IMR-90 (cell line): Measurements from ENCODE around the gene SERPINH1. TPM values are rescaled to one million over a fixed set of nuclear protein-coding genes. Genes with fewer than 3 reads are reported as not detected.

Source experiments
- ATAC-seq: fragments of 200-7000 bp; cut with Tn5 transposase; 2 replicates; pipeline ENCODE4 v1.9.1; 2020; ENCODE audit warnings: low read depth, mild to moderate bottlenecking, moderate library complexity
- BruUV-seq: library from RNA; stranded (reverse); fragments of 400-500 nt; replicated peaks from 2 replicates; lab custom pipeline; 2021; lab: Mats Ljungman, UMichigan
- CTCF ChIA-PET: fragments of 300-600 bp; formaldehyde crosslinking; extraction: SDS; loops from one replicate; lab custom pipeline; 2021; ENCODE audit warnings: antibody characterized with exemption; lab: Yijun Ruan, JAX
- POLR2A ChIA-PET: fragments of 300-600 bp; sonication (Branson Sonifier 250); formaldehyde crosslinking; loops from one replicate; lab custom pipeline; 2022; ENCODE audit warnings: antibody characterized with exemption; ENCODE audit not compliant: unreplicated experiment; lab: Charles Lee
- DNase-seq: peaks from one replicate; pipeline ENCODE4 v3.0.0; 2013
- H2AFZ ChIP-seq: replicated peaks from 2 replicates; pipeline ENCODE3; 2013; ENCODE audit warnings: low read length, mild to moderate bottlenecking; ENCODE audit not compliant: poor library complexity
- H2AK5ac ChIP-seq: 2 replicates; pipeline ENCODE4 v1.6.1; 2013; ENCODE audit warnings: low read depth, low read length, inconsistent platforms
- H2AK9ac ChIP-seq: replicated peaks from 2 replicates; pipeline ENCODE3; 2013; ENCODE audit warnings: mild to moderate bottlenecking, low read depth, low read length, moderate library complexity; ENCODE audit not compliant: poor library complexity
- H2BK120ac ChIP-seq: 2 replicates; pipeline ENCODE4 v1.6.1; 2013; ENCODE audit warnings: low read depth, low read length, inconsistent platforms
- H2BK15ac ChIP-seq: 3 replicates; pipeline ENCODE4 v1.6.1; 2013; ENCODE audit warnings: low read depth, low read length, inconsistent platforms
- H2BK20ac ChIP-seq: 2 replicates; pipeline ENCODE4 v1.6.1; 2013; ENCODE audit warnings: low read depth, mild to moderate bottlenecking, inconsistent platforms, low read length, moderate library complexity
- H2BK5ac ChIP-seq: 2 replicates; pipeline ENCODE4 v1.6.1; 2013; ENCODE audit warnings: mild to moderate bottlenecking, low read depth, low read length, inconsistent platforms; ENCODE audit not compliant: poor library complexity, severe bottlenecking
- H3K14ac ChIP-seq: replicated peaks from 2 replicates; pipeline ENCODE4 v1.6.1; 2013; ENCODE audit warnings: low read depth, low read length, inconsistent platforms
- H3K18ac ChIP-seq: 2 replicates; pipeline ENCODE4 v1.6.1; 2013; ENCODE audit warnings: low read depth, low read length, control low read depth
- H3K23ac ChIP-seq: 2 replicates; pipeline ENCODE4 v1.6.1; 2013; ENCODE audit warnings: low read depth, low read length, inconsistent platforms
- H3K27ac ChIP-seq: 2 replicates; pipeline ENCODE4 v1.5.1; 2013; ENCODE audit warnings: mild to moderate bottlenecking, control low read depth, low read length; ENCODE audit not compliant: insufficient read depth
- H3K27me3 ChIP-seq: 2 replicates; pipeline ENCODE4 v1.6.1; 2013; ENCODE audit warnings: low read length; ENCODE audit not compliant: control insufficient read depth, insufficient read depth
- H3K36me3 ChIP-seq: 2 replicates; pipeline ENCODE4 v1.6.1; 2013; ENCODE audit warnings: low read length, mixed read lengths; ENCODE audit not compliant: control insufficient read depth, insufficient read depth
- H3K4ac ChIP-seq: 2 replicates; pipeline ENCODE4 v1.6.1; 2013; ENCODE audit warnings: low read depth, low read length, inconsistent platforms
- H3K4me1 ChIP-seq: 2 replicates; pipeline ENCODE4 v1.6.1; 2013; ENCODE audit warnings: low read length, mixed read lengths; ENCODE audit not compliant: control insufficient read depth, insufficient read depth
- H3K4me2 ChIP-seq: 2 replicates; pipeline ENCODE4 v1.6.1; 2013; ENCODE audit warnings: low read depth, mild to moderate bottlenecking, control low read depth, low read length, moderate library complexity
- H3K4me3 ChIP-seq: 2 replicates; pipeline ENCODE4 v1.5.1; 2013; ENCODE audit warnings: low read depth, mild to moderate bottlenecking, control low read depth, low read length, moderate library complexity; ENCODE audit not compliant: insufficient read depth
- H3K56ac ChIP-seq: 2 replicates; pipeline ENCODE4 v1.6.1; 2013; ENCODE audit warnings: low read length, inconsistent platforms; ENCODE audit not compliant: insufficient read depth; ENCODE audit errors: extremely low read depth
- H3K79me1 ChIP-seq, 2 experiments: 2 replicates each; pipeline ENCODE4 v1.6.1; 2013; ENCODE audit warnings: low read length in 2 of 2, inconsistent platforms in 1 of 2, low read depth in 1 of 2
- H3K9ac ChIP-seq: 2 replicates; pipeline ENCODE4 v1.6.1; 2013; ENCODE audit warnings: low read depth, low read length, control low read depth
- H3K9me1 ChIP-seq: 2 replicates; pipeline ENCODE4 v1.6.1; 2013; ENCODE audit warnings: low read length, inconsistent platforms; ENCODE audit not compliant: insufficient read depth
- H3K9me3 ChIP-seq: 2 replicates; pipeline ENCODE4 v1.6.1; 2013; ENCODE audit warnings: low read length; ENCODE audit not compliant: control insufficient read depth, insufficient read depth
- H4K20me1 ChIP-seq: 2 replicates; pipeline ENCODE4 v1.6.1; 2013; ENCODE audit warnings: low read length, inconsistent platforms; ENCODE audit not compliant: insufficient read depth
- H4K5ac ChIP-seq: 2 replicates; pipeline ENCODE4 v1.6.1; 2013; ENCODE audit warnings: mild to moderate bottlenecking, low read depth, low read length, control low read depth
- H4K8ac ChIP-seq, 2 experiments: 2 replicates each; pipeline ENCODE4 v1.6.1; 2013; ENCODE audit warnings: low read depth in 2 of 2, low read length in 2 of 2, control low read depth in 1 of 2, inconsistent platforms in 1 of 2
- H4K91ac ChIP-seq: 2 replicates; pipeline ENCODE4 v1.6.1; 2013; ENCODE audit warnings: low read depth, low read length, inconsistent platforms; ENCODE audit not compliant: insufficient read depth
- RAD21 ChIP-seq: IDR thresholded peaks from 2 replicates; pipeline ENCODE4 v1.6.1; 2012; ENCODE audit warnings: low read length, improper control_type of control experiment
- RFX5 ChIP-seq: IDR thresholded peaks from 2 replicates; pipeline ENCODE4 v1.8.0; 2012; ENCODE audit warnings: low read depth, mild to moderate bottlenecking, low read length, moderate library complexity
- SMC3 ChIP-seq: fragments of 150-350 bp; IDR thresholded peaks from 2 replicates; pipeline ENCODE4 v1.6.1; 2016; ENCODE audit warnings: low read depth, mild to moderate bottlenecking, antibody characterized with exemption, low read length, moderate library complexity
- WGBS, 2 experiments: methylation state at CpG; one replicate each; pipeline versions ENCODE4 v1.1.5 to v1.1.7; 2013; ENCODE audit warnings: missing lambda C conversion rate in 2 of 2; ENCODE audit not compliant: insufficient read length in 1 of 2; ENCODE audit errors: extremely low coverage in 2 of 2; 5-methylcytosine and 5-hydroxymethylcytosine counted together
- dilution Hi-C: fragments of 300-500 bp; cut with HindIII; formaldehyde crosslinking; loops from one replicate; pipeline ENCODE4 v1.14.3; 2018; ENCODE audit warnings: low sequenced_read_pairs; ENCODE audit not compliant: unreplicated experiment
- in situ Hi-C: fragments of 300-500 bp; cut with MboI; formaldehyde crosslinking; loops from 3 replicates; pipeline ENCODE4 v1.14.3; 2019; ENCODE audit warnings: low sequenced_read_pairs, inconsistent platforms, mixed read lengths
- intact Hi-C: fragments of 100-400 bp; cut with micrococcal nuclease; formaldehyde crosslinking; loops from 2 replicates; pipeline ENCODE4 v1.10.0; 2022
- polyA plus RNA-seq, 3 experiments: library from polyadenylated mRNA; depleted of rRNA; stranded (reverse); fragments of >200 nt; gene quantifications; 2 replicates each; pipeline ENCODE4 v1.2.3, GENCODE V29; 2012; ENCODE audit warnings: low replicate concordance in 1 of 3
- total RNA-seq: library from RNA; depleted of rRNA; stranded (reverse); fragments of >200 nt; gene quantifications from 2 replicates; pipeline ENCODE4 v1.2.3, GENCODE V29; 2012
- TF ChIP-seq, protein P1 (sequence below): conservative IDR thresholded peaks from 2 replicates; pipeline ENCODE4 v1.5.1; 2012; ENCODE audit warnings: mild to moderate bottlenecking, low read depth, low read length, improper control_type of control experiment

Gene SERPINH1
- total and polyA plus RNA-seq, 2 of the 4 experiments (the other 2 are of a cell fraction) = 841 to 1,857 TPM

DNA sequence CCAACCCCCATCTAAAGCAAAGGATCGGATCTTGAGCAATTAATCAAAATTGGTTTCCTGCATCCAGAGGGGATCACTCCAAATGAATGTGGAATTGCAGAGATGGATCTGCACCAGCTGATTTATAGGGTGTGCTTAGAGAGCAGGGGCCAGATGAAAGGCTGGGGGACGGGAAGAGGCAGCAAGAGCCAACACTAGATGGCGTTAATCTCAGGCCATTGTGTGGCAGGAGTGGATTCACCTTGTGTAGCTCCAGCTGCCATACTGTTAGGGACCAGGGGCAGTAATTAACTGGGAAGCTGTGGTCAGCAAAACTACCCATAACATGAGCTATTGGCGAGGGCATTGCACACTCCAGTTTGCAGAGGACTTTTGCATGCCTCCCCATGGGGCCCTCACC is 35.6 kb downstream of the SERPINH1 start:
- no peak overlapping the region for H2BK15ac ChIP-seq
- no peaks in the 10 kb centered on the region for H3K36me3 ChIP-seq
- ATAC-seq (0 out of 2 replicates have a peak, but pooled peaks have one; percentile 13), DNase-seq (no peak)
- H3K18ac ChIP-seq = no peak overlapping the region
- intact Hi-C loops (no loop called here), dilution Hi-C loops (no loop called here), in situ Hi-C loops (no loop called here)
- H2BK20ac ChIP-seq = no peak overlapping the region
- H3K14ac ChIP-seq = no peak overlapping the region
- peaks cover 8% of the 10 kb centered on the region for H3K27me3 ChIP-seq
- H4K5ac ChIP-seq = no peak overlapping the region
- H2AK5ac ChIP-seq = no peak overlapping the region
- H3K79me1 ChIP-seq = no peaks in the 10 kb centered on the region
- H3K9me3 ChIP-seq = no peaks in the 10 kb centered on the region
- WGBS, 2 experiments = no CpG with 5 or more reads among the region's 4 CpGs
- ChIA-PET CTCF (interaction anchor here (1.2 to 1.8 kb wide), 2 partner anchors 20 to 210 kb away, joined by 3 to 4 read pairs; no protein-coding TSS in a partner anchor), POLR2A (no interaction called here)
- no peak overlapping the region for H4K8ac ChIP-seq
- no peak overlapping the region for H3K23ac ChIP-seq
- no TSS peak for BruUV-seq
- TF ChIP-seq RFX5 (no peak), RAD21 (peak; percentile 45), SMC3 (peak; percentile 32; the same call in 1 of the 2 replicates)
- TF ChIP-seq, protein P1, sequence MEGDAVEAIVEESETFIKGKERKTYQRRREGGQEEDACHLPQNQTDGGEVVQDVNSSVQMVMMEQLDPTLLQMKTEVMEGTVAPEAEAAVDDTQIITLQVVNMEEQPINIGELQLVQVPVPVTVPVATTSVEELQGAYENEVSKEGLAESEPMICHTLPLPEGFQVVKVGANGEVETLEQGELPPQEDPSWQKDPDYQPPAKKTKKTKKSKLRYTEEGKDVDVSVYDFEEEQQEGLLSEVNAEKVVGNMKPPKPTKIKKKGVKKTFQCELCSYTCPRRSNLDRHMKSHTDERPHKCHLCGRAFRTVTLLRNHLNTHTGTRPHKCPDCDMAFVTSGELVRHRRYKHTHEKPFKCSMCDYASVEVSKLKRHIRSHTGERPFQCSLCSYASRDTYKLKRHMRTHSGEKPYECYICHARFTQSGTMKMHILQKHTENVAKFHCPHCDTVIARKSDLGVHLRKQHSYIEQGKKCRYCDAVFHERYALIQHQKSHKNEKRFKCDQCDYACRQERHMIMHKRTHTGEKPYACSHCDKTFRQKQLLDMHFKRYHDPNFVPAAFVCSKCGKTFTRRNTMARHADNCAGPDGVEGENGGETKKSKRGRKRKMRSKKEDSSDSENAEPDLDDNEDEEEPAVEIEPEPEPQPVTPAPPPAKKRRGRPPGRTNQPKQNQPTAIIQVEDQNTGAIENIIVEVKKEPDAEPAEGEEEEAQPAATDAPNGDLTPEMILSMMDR = peak; percentile 35
- no peak overlapping the region for H3K56ac ChIP-seq
- H4K91ac ChIP-seq = no peak overlapping the region
- H3K4me1 ChIP-seq = peaks cover 5% of the 10 kb centered on the region
- no peak overlapping the region for H2BK5ac ChIP-seq
- H3K4ac ChIP-seq = no peak overlapping the region
- no peaks in the 10 kb centered on the region for H4K20me1 ChIP-seq
- H3K9ac ChIP-seq = no peak overlapping the region
- no peak overlapping the region for H3K27ac ChIP-seq
- H2AFZ ChIP-seq = peak overlapping the region; percentile 16
- no peak overlapping the region for H2BK120ac ChIP-seq
- H3K4me3 ChIP-seq = no peak overlapping the region
- H2AK9ac ChIP-seq = peak overlapping the region; percentile 22
- H3K4me2 ChIP-seq = no peak overlapping the region
- peaks cover 6% of the 10 kb centered on the region for H3K9me1 ChIP-seq
